CD14-positive monocyte (primary cell): Measurements from ENCODE around the gene FHIT. TPM values are rescaled to one million over a fixed set of nuclear protein-coding genes. Genes with fewer than 3 reads are reported as not detected.

Experiments
- DNase-seq, 3 donors: peaks; one replicate each; pipeline ENCODE4 v3.0.0-alpha.2; 2011 to 2022
- H2AFZ ChIP-seq: 2 replicates; pipeline ENCODE4 v1.6.0; 2012; ENCODE audit warnings: mild to moderate bottlenecking, low read depth, low read length, inconsistent platforms; ENCODE audit not compliant: insufficient read depth, poor library complexity, severe bottlenecking
- H3K27ac ChIP-seq, 2 donors: 1 replicate in 1 of 2; 2 replicates in 1 of 2; pipeline ENCODE4 v1.5.1; 2012 to 2013; ENCODE audit warnings: low read length in 2 of 2, control low read depth in 1 of 2, inconsistent platforms in 1 of 2, low read depth in 1 of 2, mild to moderate bottlenecking in 1 of 2
- H3K27me3 ChIP-seq, 2 donors: one replicate each; pipeline versions ENCODE4 v1.6.0 to v1.6.1; 2011 to 2013; ENCODE audit warnings: low read length in 2 of 2; ENCODE audit not compliant: control insufficient read depth in 2 of 2, insufficient read depth in 2 of 2
- H3K36me3 ChIP-seq, 2 donors: replicated peaks in 1 of 2; 1 replicate in 1 of 2; 2 replicates in 1 of 2; pipeline versions ENCODE4 v1.5.1 to v1.6.1; 2012 to 2013; ENCODE audit warnings: low read length in 2 of 2, control low read depth in 1 of 2, inconsistent platforms in 1 of 2, mild to moderate bottlenecking in 1 of 2; ENCODE audit not compliant: insufficient read depth in 2 of 2, control insufficient read depth in 1 of 2
- H3K4me1 ChIP-seq, 2 donors: 1 replicate in 1 of 2; 2 replicates in 1 of 2; pipeline versions ENCODE4 v1.5.1 to v1.6.1; 2012 to 2013; ENCODE audit warnings: low read length in 2 of 2, control low read depth in 1 of 2, inconsistent platforms in 1 of 2, mild to moderate bottlenecking in 1 of 2, moderate library complexity in 1 of 2; ENCODE audit not compliant: insufficient read depth in 2 of 2, control insufficient read depth in 1 of 2
- H3K4me2 ChIP-seq: replicated peaks from 2 replicates; pipeline ENCODE3; 2012; ENCODE audit warnings: low read length, moderate library complexity, mild to moderate bottlenecking; ENCODE audit not compliant: poor library complexity, severe bottlenecking; ENCODE audit errors: extremely low read depth
- H3K4me3 ChIP-seq, 3 experiments: fragments of 200-600 bp in 1 of 3; sonication (generic) in 1 of 3; replicated peaks in 1 of 3; 1 replicate in 2 of 3; 2 replicates in 1 of 3; pipeline ENCODE4 v1.5.1; 2011 to 2013; ENCODE audit warnings: low read length in 3 of 3, mild to moderate bottlenecking in 3 of 3, control low read depth in 2 of 3, low read depth in 2 of 3, inconsistent platforms in 1 of 3, moderate library complexity in 1 of 3
- H3K79me2 ChIP-seq: 2 replicates; pipeline ENCODE4 v1.6.0; 2012; ENCODE audit warnings: mild to moderate bottlenecking, control low read depth, inconsistent platforms, low read length, moderate library complexity; ENCODE audit not compliant: insufficient read depth
- H3K9ac ChIP-seq: 2 replicates; pipeline ENCODE4 v1.6.0; 2017; ENCODE audit warnings: low read length, mild to moderate bottlenecking; ENCODE audit not compliant: insufficient read depth, poor library complexity, severe bottlenecking
- H3K9me3 ChIP-seq, 2 donors: replicated peaks in 1 of 2; 1 replicate in 1 of 2; 2 replicates in 1 of 2; pipeline versions ENCODE4 v1.5.1 to v1.6.1; 2012 to 2013; ENCODE audit warnings: low read length in 2 of 2, control low read depth in 1 of 2; ENCODE audit not compliant: control insufficient read depth in 1 of 2, insufficient read depth in 1 of 2
- H4K20me1 ChIP-seq: 2 replicates; pipeline ENCODE4 v1.6.0; 2012; ENCODE audit warnings: mild to moderate bottlenecking, low read length, control low read depth, moderate library complexity; ENCODE audit not compliant: insufficient read depth
- H3K27ac Mint-ChIP-seq, 7 donors: one replicate each; pipeline ENCODE4 v1.8.0; 2020; ENCODE audit warnings: mild to moderate bottlenecking in 7 of 7, mixed read lengths in 7 of 7, moderate library complexity in 6 of 7, inconsistent platforms in 2 of 7
- H3K27me3 Mint-ChIP-seq, 3 donors: one replicate each; pipeline ENCODE4 v1.8.0; 2021 to 2022; ENCODE audit warnings: low read depth in 3 of 3, mild to moderate bottlenecking in 3 of 3, mixed read lengths in 3 of 3, moderate library complexity in 3 of 3, inconsistent platforms in 1 of 3
- H3K36me3 Mint-ChIP-seq, 2 donors: one replicate each; pipeline ENCODE4 v1.8.0; 2020; ENCODE audit warnings: mixed read lengths in 2 of 2, inconsistent platforms in 1 of 2, mild to moderate bottlenecking in 1 of 2
- H3K4me1 Mint-ChIP-seq: one replicate; pipeline ENCODE4 v1.8.0; 2020; ENCODE audit warnings: mild to moderate bottlenecking, mixed read lengths
- H3K4me3 Mint-ChIP-seq, 2 donors: one replicate each; pipeline ENCODE4 v1.8.0; 2020; ENCODE audit warnings: mild to moderate bottlenecking in 2 of 2, mixed read lengths in 2 of 2, moderate library complexity in 1 of 2
- H3K9me3 Mint-ChIP-seq, 7 donors: one replicate each; pipeline ENCODE4 v1.8.0; 2020 to 2022; ENCODE audit warnings: mixed read lengths in 7 of 7, mild to moderate bottlenecking in 6 of 7, moderate library complexity in 6 of 7, inconsistent platforms in 2 of 7
- CTCF ChIP-seq: fragments of 200-600 bp; IDR thresholded peaks from one replicate; pipeline ENCODE4 v1.8.0; 2022; ENCODE audit warnings: antibody characterized with exemption, mild to moderate bottlenecking
- WGBS: methylation state at CpG from one replicate; pipeline ENCODE4 v1.1.5; 2013; ENCODE audit warnings: missing lambda C conversion rate; ENCODE audit not compliant: insufficient coverage; 5-methylcytosine and 5-hydroxymethylcytosine counted together
- intact Hi-C, 2 donors: fragments of 100-400 bp; cut with micrococcal nuclease; formaldehyde crosslinking; loops; one replicate each; pipeline versions ENCODE4 v1.15.0 to v1.15.1; 2023
- polyA plus RNA-seq, 3 donors: library from polyadenylated mRNA; depleted of rRNA in 1 of 3; unstranded in 2 of 3; stranded (reverse) in 1 of 3; fragments of 300-500 nt in 2 of 3; fragments of >200 nt in 1 of 3; fragmentation: Illumina TruSeq in 2 of 3; gene quantifications; 1 replicate in 2 of 3; 2 replicates in 1 of 3; pipeline ENCODE4 v1.2.3, GENCODE V29; 2012 to 2021

FHIT gene
- polyA plus RNA-seq, 3 donors: 1.7 to 3.4 (median 3.2) TPM

GRCh38 chr3:60229502-60229901 lies 1021.8 kb downstream of the FHIT start:
- TF ChIP-seq CTCF: no peak
- Histone ChIP-seq H3K4me3 (no peak overlapping the region), H3K4me2 (no peak overlapping the region), H3K36me3 (no peaks in the 10 kb centered on the region), H3K27ac (no peak overlapping the region), H3K9ac (no peak overlapping the region), H4K20me1 (no peaks in the 10 kb centered on the region), H3K79me2 (no peaks in the 10 kb centered on the region), H2AFZ (no peak overlapping the region), H3K9me3 (peaks cover 0 to 7% of the 10 kb centered on the region in 2 donors), H3K4me1 (no peaks in the 10 kb centered on the region), H3K27me3 (no peaks in the 10 kb centered on the region)
- no peak for DNase-seq
- no peaks in the 10 kb centered on the region for H3K4me1 Mint-ChIP-seq
- H3K9me3 Mint-ChIP-seq: peaks cover 4 to 13% (median 8%) of the 10 kb centered on the region in 7 donors
- H3K27me3 Mint-ChIP-seq: peaks cover 0 to 1% (median 0%) of the 10 kb centered on the region in 3 donors
- no peaks in the 10 kb centered on the region for H3K36me3 Mint-ChIP-seq
- no peak overlapping the region for H3K27ac Mint-ChIP-seq
- intact Hi-C loops: no loop called here
- H3K4me3 Mint-ChIP-seq: no peak overlapping the region
- WGBS: 100% methylated on average over 2 of the region's 2 CpGs

GRCh38 chr3:60228823-60229222 lies 1022.4 kb downstream of the FHIT start:
- Mint-ChIP-seq H3K4me3 (no peak overlapping the region), H3K4me1 (no peaks in the 10 kb centered on the region), H3K9me3 (peaks cover 4 to 15% (median 8%) of the 10 kb centered on the region in 7 donors), H3K36me3 (no peaks in the 10 kb centered on the region), H3K27me3 (peaks cover 0 to 1% (median 0%) of the 10 kb centered on the region in 3 donors), H3K27ac (no peak overlapping the region)
- H3K4me2 ChIP-seq: no peak overlapping the region
- no peak overlapping the region for H3K9ac ChIP-seq
- DNase-seq: no peak
- no peak for TF ChIP-seq CTCF
- no peak overlapping the region for H2AFZ ChIP-seq
- H4K20me1 ChIP-seq: no peaks in the 10 kb centered on the region
- no peaks in the 10 kb centered on the region for H3K36me3 ChIP-seq
- intact Hi-C loops: no loop called here
- no peak overlapping the region for H3K4me3 ChIP-seq
- H3K79me2 ChIP-seq: no peaks in the 10 kb centered on the region
- peaks cover 0 to 7% of the 10 kb centered on the region in 2 donors for H3K9me3 ChIP-seq
- H3K27me3 ChIP-seq: no peaks in the 10 kb centered on the region
- H3K4me1 ChIP-seq: no peaks in the 10 kb centered on the region
- H3K27ac ChIP-seq: no peak overlapping the region
- WGBS: 93% methylated on average over 3 of the region's 4 CpGs
